ENCODE measurements around the gene WDSUB1. TPM values are rescaled to one million over a fixed set of nuclear protein-coding genes. Genes with fewer than 3 reads are reported as not detected.

The WDSUB1 gene
- total RNA-seq, 1 experiment from 2014 or later = 6.5 TPM

- no peak for DNase-seq (ENCODE audit: unreplicated experiment)
- Mint-ChIP-seq H3K4me3 (ENCODE audit: unreplicated experiment) (no peak overlapping the region), H3K27ac (ENCODE audit: low read depth, unreplicated experiment) (no peak overlapping the region), H3K9me3 (ENCODE audit: unreplicated experiment) (no peaks in the 10 kb centered on the region), H3K4me1 (ENCODE audit: insufficient read depth, unreplicated experiment) (peaks cover 11% of the 10 kb centered on the region), H3K27me3 (ENCODE audit: insufficient read depth, unreplicated experiment) (no peaks in the 10 kb centered on the region), H3K36me3 (ENCODE audit: insufficient read depth, unreplicated experiment) (peaks cover 23% of the 10 kb centered on the region)
- CTCF ChIA-PET = no interaction called here
- no peak for TF ChIP-seq CTCF (IDR thresholded peaks at IDR 0.05; ENCODE audit: unreplicated experiment)
- POLR2A ChIA-PET = interaction anchor here (0.8 kb wide), 1 partner anchor 10 kb away, joined by 4 read pairs; no protein-coding TSS in a partner anchor
- no TSS peak for BruUV-seq (replicated peaks)
- intact Hi-C loops (cut with micrococcal nuclease) = no loop called here
These were observed 18.6 kb downstream of the WDSUB1 start for GRCh38 chr2:159267921-159268320.

GRCh38 chr2:159266554-159266953 is 19.9 kb downstream of the WDSUB1 start:
- Mint-ChIP-seq H3K27me3 (ENCODE audit: insufficient read depth, unreplicated experiment) (no peaks in the 10 kb centered on the region), H3K9me3 (ENCODE audit: unreplicated experiment) (no peaks in the 10 kb centered on the region), H3K27ac (ENCODE audit: low read depth, unreplicated experiment) (no peak overlapping the region), H3K4me3 (ENCODE audit: unreplicated experiment) (no peak overlapping the region), H3K36me3 (ENCODE audit: insufficient read depth, unreplicated experiment) (peaks cover 23% of the 10 kb centered on the region), H3K4me1 (ENCODE audit: insufficient read depth, unreplicated experiment) (peaks cover 11% of the 10 kb centered on the region)
- intact Hi-C loops (cut with micrococcal nuclease) = no loop called here
- ChIA-PET CTCF (interaction anchor here (1.1 kb wide), 1 partner anchor 13 kb away, joined by 3 read pairs; no protein-coding TSS in a partner anchor), POLR2A (no interaction called here)
- no TSS peak for BruUV-seq (replicated peaks)
- no peak for TF ChIP-seq CTCF (IDR thresholded peaks at IDR 0.05; ENCODE audit: unreplicated experiment)
- no peak for DNase-seq (ENCODE audit: unreplicated experiment)

GRCh38 chr2:159265171-159265576 is 21.3 kb downstream of the WDSUB1 start:
- no peaks in the 10 kb centered on the region for H3K9me3 Mint-ChIP-seq (ENCODE audit: unreplicated experiment)
- peak; percentile 21 for DNase-seq (ENCODE audit: unreplicated experiment)
- no peaks in the 10 kb centered on the region for H3K27me3 Mint-ChIP-seq (ENCODE audit: insufficient read depth, unreplicated experiment)
- H3K4me1 Mint-ChIP-seq (ENCODE audit: insufficient read depth, unreplicated experiment) = peaks cover 11% of the 10 kb centered on the region
- no TSS peak for BruUV-seq (replicated peaks)
- no peak overlapping the region for H3K4me3 Mint-ChIP-seq (ENCODE audit: unreplicated experiment)
- ChIA-PET CTCF (interaction anchor here (1.3 kb wide), 1 partner anchor 20 kb away, joined by 5 read pairs; no protein-coding TSS in a partner anchor), POLR2A (interaction anchor here (0.6 to 1.1 kb wide), 2 partner anchors 12 to 705 kb away, joined by 3 read pairs; no protein-coding TSS in a partner anchor)
- intact Hi-C loops (cut with micrococcal nuclease) = no loop called here
- no peak overlapping the region for H3K27ac Mint-ChIP-seq (ENCODE audit: low read depth, unreplicated experiment)
- H3K36me3 Mint-ChIP-seq (ENCODE audit: insufficient read depth, unreplicated experiment) = peaks cover 16% of the 10 kb centered on the region
- no peak for TF ChIP-seq CTCF (IDR thresholded peaks at IDR 0.05; ENCODE audit: unreplicated experiment)

- intact Hi-C loops (cut with micrococcal nuclease) = no loop called here
- Mint-ChIP-seq H3K36me3 (ENCODE audit: insufficient read depth, unreplicated experiment) (peaks cover 24% of the 10 kb centered on the region), H3K27ac (ENCODE audit: low read depth, unreplicated experiment) (peak overlapping the region; percentile 8), H3K9me3 (ENCODE audit: unreplicated experiment) (no peaks in the 10 kb centered on the region), H3K4me3 (ENCODE audit: unreplicated experiment) (no peak overlapping the region), H3K27me3 (ENCODE audit: insufficient read depth, unreplicated experiment) (no peaks in the 10 kb centered on the region), H3K4me1 (ENCODE audit: insufficient read depth, unreplicated experiment) (peaks cover 6% of the 10 kb centered on the region)
- no peak for DNase-seq (ENCODE audit: unreplicated experiment)
- CTCF ChIA-PET = interaction anchor here (1.1 kb wide), 1 partner anchor 12 kb away, joined by 3 read pairs; no protein-coding TSS in a partner anchor
- TF ChIP-seq CTCF (IDR thresholded peaks at IDR 0.05; ENCODE audit: unreplicated experiment) = no peak
- POLR2A ChIA-PET = interaction anchor here (0.5 to 1.5 kb wide), 5 partner anchors 11 to 500 kb away, joined by 3 to 7 read pairs (median 4); partner anchors contain the start of gene WDSUB1
- BruUV-seq (replicated peaks) = no TSS peak
These were observed 23.6 kb downstream of the WDSUB1 start for GRCh38 chr2:159262904-159263303.
